NCI-H526 (cell line): ENCODE results near the gene PAM.

Experiments
- DNase-seq, 2 experiments: peaks; one replicate each; lab custom pipeline; 2025; lab: John Stamatoyannopoulos, UW

Gene PAM

GRCh38 chr5:102781786-102782185 lies 26.7 kb downstream of the PAM start:
- DNase-seq, result no peak

GRCh38 chr5:102782217-102782872 lies 27.2 kb downstream of the PAM start:
- no peak for DNase-seq

DNA sequence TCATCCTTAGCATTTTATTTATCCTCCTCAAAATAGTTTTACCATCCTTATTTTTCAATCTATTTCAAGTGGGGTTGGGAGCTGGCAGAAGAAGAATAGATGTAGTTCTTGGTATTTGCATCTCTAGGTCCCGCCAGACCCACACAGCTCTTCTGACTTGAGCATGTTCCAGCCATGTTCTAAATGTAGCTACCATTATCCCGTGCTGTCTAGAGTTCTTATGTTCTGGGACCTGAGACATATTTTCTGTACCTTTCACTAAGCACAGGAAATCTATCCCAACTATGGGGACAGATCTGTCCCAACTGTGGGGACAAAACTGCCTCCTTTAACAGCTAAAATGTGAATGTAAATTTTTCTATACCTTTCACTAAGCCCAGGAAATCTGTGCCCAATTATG lies 32.0 kb downstream of the PAM start:
- DNase-seq, result no peak

GRCh38 chr5:102788788-102789187 lies 33.7 kb downstream of the PAM start:
- no peak for DNase-seq

DNA sequence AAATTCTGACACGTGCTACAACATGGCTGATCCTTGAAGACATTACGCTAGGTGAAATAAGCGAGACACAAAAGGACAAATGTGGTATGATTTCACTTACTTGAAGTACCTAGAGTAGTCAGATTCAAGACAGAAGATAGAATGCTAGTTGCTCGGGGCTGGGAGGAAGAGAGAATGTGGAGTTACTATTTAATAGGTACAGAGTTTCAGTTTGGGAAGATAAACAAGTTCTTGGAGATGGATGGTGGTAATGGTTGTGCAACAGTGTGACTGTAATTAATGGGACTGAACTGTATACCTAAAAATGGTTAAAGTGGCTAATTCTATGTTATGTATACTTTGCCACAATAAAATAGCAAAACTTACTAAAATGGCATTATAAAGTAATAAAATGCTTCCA lies 34.4 kb downstream of the PAM start:
- DNase-seq, result no peak

DNA sequence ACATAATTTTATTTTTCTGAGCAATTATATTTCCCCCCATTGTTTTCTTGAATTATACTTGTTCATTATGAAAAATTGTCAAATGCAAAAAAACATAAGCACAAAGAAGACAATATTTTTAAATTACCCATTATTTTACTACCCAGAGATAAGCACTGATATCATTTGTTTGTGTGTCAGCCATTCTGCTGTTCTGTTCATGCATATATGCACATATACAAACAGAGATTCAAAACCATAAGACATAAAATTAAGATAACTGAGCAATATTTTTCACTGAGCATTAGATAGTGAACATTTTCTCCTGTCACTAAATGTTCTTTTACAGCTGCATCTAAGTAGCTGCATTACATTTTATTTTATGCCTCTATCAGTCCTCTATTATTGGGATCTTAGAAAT lies 35.6 kb downstream of the PAM start:
- no peak for DNase-seq

DNA sequence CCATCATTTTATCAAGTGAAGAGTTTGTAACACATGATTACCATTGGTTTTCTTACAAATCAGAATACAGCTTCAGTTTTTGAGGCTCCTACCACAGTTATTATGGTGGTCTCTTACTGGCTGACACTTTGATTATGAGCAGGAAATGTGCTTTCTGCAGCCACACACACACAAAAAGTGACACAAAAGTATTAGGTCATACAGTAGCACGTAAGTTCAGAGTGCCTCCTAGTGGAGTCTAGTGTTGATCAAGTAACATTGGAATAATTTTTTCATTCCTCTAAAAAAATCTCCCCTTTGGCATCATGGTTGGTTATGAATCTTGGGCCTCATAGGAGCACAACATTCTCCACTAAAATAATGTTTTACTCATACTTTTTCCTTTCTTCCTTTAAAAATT lies 37.6 kb downstream of the PAM start:
- DNase-seq, result peak in 1 of 2 experiments; percentile 10

DNA sequence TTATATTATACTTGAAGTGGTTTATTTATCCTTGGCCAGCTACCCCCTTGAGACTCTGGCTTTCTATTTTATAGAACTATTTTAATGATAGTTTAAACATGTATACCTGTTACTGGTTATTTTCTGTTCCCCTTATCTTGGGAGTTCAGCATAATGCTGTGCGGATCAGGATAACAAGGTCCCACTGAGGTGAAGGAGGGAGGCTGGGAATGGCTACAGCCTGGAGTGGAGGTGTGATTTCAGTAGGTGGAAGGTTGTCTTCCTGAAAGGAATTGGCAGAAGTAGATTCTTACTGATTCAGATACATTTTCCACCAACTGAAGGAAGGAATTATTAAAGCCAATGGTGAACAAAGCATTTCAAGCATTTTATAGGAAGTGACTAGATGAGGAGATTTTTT lies 38.9 kb downstream of the PAM start:
- no peak for DNase-seq

GRCh38 chr5:102794677-102795331 lies 39.7 kb downstream of the PAM start:
- peak in 1 of 2 experiments; percentile 38 for DNase-seq

GRCh38 chr5:102795526-102795925 lies 40.4 kb downstream of the PAM start:
- DNase-seq, result no peak

DNA sequence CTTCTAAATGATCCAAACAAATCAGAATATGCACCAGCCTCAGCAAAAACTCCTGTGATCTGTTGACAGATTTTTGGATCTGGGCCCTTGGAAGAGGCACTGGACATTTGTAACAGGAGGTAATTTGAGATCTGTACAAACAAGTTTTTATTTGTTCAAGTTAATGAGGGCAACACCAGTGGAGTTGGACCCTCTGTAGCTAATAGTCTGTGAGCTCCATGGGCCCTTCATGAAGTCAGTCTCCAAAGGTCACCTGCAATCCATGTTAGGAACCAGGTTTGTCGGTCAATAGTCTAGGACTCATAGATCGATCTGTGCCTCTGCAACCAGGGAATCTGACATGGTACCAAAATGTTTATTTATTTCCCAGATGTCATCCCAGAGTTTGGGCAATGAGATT lies 40.9 kb downstream of the PAM start:
- peak; percentile 44 to 66 for DNase-seq

- no peak for DNase-seq
These were observed 41.4 kb downstream of the PAM start for GRCh38 chr5:102796498-102796897.

- DNase-seq, result peak in 1 of 2 experiments; percentile 63
These were observed 42.3 kb downstream of the PAM start for GRCh38 chr5:102797322-102797884.

- DNase-seq, result peak in 1 of 2 experiments; percentile 18
These were observed 43.1 kb downstream of the PAM start for GRCh38 chr5:102798104-102798785.

DNA sequence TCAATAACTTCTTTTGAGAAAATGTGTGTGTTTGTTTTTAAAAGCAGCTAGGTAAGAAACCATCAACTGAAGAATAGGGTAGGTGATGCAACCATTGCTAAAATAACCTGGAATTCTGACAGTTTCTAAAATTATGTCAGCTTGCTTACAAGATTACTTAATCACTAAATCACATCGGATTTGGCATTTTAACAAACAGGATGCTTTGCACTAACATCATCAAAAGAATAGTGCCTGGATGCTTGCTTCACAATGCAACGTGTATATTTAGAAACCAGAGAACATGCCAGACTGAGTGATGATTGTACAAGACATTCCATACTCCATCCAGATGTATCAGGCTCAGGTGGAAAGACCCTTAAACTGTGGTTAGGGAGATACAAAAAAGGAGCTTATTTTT lies 43.9 kb downstream of the PAM start:
- DNase-seq, result peak in 1 of 2 experiments; percentile 17

DNA sequence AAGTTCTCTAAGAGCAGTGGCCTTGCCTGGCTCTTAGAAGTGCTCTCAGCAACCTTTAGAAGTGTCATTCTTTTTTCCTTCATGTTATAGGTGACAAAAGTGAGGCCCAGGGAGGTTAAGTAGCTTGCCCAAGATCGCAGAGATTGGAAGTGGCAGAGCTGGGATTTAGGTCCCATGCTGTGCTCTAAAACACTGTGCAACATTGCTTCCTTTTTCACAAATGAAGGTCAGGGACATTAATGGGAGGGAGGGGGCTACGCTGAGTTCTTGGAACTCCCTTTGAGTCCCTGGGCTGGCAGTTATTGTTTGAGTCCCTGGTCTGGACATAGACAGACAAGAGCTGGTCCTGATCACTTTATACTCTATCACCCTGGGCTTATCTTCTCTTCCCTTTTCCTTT lies 45.3 kb downstream of the PAM start:
- no peak for DNase-seq

DNA sequence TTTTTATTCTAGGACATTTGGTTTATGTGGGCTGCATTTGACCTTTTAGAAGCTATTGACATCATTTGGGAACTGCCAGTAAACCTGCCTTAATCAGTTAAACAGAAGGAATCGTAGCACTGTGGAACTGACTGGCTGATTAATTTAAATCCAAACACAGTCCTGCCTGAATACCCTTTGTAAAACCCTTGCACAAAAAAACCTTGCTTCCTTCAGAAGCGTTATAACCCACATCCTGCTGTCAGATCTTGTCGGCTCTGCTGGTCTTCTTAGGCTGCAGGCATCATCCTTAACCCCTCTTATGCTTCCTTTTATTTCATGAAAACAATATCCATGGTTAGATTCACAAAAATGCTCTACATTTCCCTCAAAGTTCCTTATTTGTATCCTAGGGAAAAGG lies 46.3 kb downstream of the PAM start:
- no peak for DNase-seq

DNA sequence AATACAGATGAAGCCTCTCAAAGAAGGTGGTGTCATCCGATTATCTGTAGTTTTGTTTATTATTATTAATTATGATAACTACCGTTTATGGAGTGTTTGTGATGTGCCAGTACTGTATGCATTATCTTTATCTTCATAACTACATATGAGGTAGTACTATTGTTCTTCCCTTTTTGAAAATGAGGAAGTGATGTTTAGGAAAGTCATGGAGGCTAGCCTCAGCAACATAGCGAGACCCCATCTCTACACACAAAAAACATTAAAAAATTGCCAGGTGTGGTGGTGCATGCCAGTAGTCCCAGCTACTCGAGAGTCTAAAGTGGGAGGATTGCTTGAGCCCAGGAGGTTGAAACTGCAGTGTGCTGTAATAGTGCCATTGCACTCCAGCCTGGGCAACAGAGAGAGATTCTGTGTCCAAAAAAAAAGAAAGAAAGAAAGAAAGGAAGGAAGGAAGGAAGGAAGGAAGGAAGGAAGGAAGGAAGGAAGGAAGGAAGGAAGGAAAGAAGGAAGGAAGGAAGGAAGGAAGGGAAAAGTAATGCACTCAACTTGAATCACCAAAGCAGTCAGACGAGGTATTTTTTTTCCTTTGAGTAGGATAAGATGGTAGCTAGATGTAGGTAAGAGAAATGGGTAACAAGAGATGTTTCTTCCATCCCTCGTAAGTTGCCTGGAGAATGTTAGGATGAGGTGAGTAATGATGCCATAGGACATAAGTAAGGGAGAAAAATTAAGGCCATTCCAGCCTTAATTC lies 47.8 kb downstream of the PAM start:
- DNase-seq, result no peak

DNA sequence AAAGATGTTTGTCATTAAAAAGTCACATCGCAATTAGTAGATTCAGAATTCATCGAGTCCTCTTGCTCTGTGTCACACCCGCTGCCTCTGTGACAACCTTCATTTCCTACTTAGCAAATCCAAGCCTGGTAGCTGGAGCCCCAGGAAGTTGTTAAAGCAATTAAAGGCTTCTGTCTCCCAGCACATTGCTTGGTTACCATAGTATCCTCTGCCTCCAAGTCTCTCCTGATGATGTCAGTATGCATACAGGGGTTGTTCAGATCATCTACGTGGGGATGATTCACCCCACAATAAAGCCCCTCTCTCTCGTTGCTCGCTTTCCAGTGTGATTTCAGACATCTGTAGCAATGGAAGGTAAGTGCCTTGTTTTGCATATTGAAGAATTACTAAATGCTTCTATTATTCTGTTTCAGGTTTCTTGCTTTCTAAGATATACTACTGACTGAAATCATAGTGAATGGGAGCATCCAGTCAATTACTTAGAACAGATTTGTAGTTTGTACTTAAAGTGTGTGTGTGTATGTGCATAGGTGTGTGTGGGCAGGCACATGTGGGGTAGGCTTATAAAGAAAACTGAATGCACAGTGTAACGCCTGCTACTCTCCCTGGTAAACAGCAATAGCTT lies 52.9 kb downstream of the PAM start:
- peak; percentile 28 to 39 for DNase-seq

DNA sequence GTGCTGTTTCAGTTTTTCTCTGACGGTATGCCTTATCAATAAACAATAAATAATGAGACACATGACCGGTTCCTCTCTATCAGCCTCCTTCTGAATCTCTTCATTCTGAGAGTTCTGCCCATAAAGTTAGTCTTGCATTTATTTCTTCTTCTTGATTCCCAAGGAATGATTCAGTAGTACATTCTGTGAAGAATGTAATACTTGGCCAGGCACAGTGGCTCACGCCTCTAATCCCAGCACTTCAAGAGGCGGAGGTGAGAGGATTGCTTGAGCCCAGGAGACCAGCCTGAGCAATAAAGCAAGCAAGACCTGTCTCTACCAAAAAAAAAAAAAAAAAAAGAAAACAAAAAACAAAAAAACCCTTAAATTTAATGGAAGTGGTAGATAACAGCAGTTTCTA lies 53.9 kb downstream of the PAM start:
- no peak for DNase-seq

DNA sequence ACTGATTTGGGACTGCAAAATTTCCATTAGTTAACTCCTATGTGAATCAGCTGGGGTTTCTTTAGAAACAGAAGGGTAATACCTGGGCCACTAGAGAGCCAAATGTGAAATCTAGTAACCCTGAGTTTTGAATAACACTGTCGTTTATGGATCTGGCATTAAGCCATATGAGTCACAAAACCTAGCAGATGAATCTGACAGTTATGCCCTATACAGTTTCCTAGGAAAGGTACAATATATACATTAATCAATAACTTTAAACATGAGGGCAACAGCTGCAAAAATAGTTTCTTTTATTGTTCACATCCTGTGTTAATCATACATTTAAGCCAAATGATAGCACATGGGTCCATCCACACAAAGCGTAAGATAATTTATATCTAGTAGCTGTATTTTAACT lies 56.9 kb downstream of the PAM start:
- DNase-seq, result no peak

GRCh38 chr5:102813740-102814139 lies 58.6 kb downstream of the PAM start:
- no peak for DNase-seq
